Astrocyte (in vitro differentiated cells and primary cell): ENCODE data around the gene L3MBTL4.

Experiments
- EZH2 ChIP-seq: IDR thresholded peaks from 2 replicates; pipeline ENCODE4 v1.6.1; 2012; ENCODE audit warnings: mild to moderate bottlenecking, low read length, inconsistent platforms; ENCODE audit not compliant: insufficient read depth
- TF ChIP-seq, protein P1 (sequence below): IDR thresholded peaks from 2 replicates; pipeline ENCODE4 v1.5.1; 2011; ENCODE audit warnings: low read depth, mild to moderate bottlenecking, inconsistent platforms, low read length, moderate library complexity; ENCODE audit not compliant: insufficient read depth

DNA sequence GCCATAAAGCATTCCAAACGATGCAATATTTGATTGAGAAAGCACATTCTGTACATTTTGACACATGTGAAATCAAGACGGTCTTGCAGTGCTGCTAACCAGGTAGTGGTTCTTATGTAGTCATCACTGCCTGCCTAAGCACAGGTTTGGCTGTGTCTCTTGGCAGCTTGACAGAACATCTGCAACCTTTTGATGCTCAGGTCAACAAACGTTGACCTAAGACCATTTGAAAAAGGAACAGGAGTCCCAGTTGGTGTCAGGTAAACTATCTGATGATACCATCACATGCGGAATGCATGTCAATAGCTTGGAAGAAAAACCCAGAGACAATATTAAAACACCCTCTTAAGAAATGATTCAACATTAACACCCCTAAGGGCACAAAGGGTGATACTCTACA, 80.7 kb downstream of the L3MBTL4 start:
- TF ChIP-seq, protein P1, sequence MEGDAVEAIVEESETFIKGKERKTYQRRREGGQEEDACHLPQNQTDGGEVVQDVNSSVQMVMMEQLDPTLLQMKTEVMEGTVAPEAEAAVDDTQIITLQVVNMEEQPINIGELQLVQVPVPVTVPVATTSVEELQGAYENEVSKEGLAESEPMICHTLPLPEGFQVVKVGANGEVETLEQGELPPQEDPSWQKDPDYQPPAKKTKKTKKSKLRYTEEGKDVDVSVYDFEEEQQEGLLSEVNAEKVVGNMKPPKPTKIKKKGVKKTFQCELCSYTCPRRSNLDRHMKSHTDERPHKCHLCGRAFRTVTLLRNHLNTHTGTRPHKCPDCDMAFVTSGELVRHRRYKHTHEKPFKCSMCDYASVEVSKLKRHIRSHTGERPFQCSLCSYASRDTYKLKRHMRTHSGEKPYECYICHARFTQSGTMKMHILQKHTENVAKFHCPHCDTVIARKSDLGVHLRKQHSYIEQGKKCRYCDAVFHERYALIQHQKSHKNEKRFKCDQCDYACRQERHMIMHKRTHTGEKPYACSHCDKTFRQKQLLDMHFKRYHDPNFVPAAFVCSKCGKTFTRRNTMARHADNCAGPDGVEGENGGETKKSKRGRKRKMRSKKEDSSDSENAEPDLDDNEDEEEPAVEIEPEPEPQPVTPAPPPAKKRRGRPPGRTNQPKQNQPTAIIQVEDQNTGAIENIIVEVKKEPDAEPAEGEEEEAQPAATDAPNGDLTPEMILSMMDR: no peak
- no peak for TF ChIP-seq EZH2
